ENCODE results near the gene SUGCT.
A peak's percentile ranks its signal among the peaks of the same experiment; 100 is the strongest.

Gene SUGCT

DNA sequence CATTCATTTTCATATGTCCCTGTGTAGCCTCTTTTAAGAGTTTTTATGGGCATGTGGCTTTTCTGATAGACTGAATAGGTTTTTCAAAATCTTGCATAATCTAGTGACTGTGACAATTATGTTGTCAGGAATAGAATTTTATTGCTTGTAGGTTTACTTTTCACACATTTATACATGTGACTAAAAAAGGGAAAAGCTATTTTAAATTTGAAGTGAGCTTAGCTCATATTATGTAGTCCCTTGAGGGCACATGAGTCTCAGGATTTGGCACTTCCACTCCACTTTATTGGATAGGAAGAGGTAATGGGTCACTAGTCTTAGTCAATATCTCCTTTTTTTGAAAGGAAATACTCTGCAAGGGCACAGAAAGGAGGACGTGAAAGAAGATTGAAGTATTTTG, 247.3 kb downstream of the SUGCT start:
- Histone ChIP-seq H3K9me3 (ENCODE audit: control insufficient read depth, insufficient read depth, low read depth, low read length) (no peaks in the 10 kb centered on the region), H3K4me1 (ENCODE audit: control insufficient read depth, insufficient read depth, low read length) (no peaks in the 10 kb centered on the region), H3K27ac (ENCODE audit: extremely low read depth, low read depth, low read length) (no peak overlapping the region), H3K36me3 (ENCODE audit: control insufficient read depth in 2 of 2, insufficient read depth in 1 of 2, low read length in 2 of 2) (no peaks in the 10 kb centered on the region), H3K4me3 (ENCODE audit: low read depth, low read length) (no peak overlapping the region)
- ChIA-PET POLR2A (no interaction called here), CTCF (no interaction called here)
- no peak for TF ChIP-seq ZNF335 (tag by site-specific recombination; conservative IDR thresholded peaks at IDR 0.05)
- peak; percentile 63 for TF ChIP-seq ZNF843 (tag by site-specific recombination; IDR thresholded peaks at IDR 0.05)
- TF ChIP-seq ZXDB (tag by site-specific recombination; IDR thresholded peaks at IDR 0.05): no peak
- TF ChIP-seq ZNF629 (tag by site-specific recombination; IDR thresholded peaks at IDR 0.05): no peak
- TF ChIP-seq, protein P1, sequence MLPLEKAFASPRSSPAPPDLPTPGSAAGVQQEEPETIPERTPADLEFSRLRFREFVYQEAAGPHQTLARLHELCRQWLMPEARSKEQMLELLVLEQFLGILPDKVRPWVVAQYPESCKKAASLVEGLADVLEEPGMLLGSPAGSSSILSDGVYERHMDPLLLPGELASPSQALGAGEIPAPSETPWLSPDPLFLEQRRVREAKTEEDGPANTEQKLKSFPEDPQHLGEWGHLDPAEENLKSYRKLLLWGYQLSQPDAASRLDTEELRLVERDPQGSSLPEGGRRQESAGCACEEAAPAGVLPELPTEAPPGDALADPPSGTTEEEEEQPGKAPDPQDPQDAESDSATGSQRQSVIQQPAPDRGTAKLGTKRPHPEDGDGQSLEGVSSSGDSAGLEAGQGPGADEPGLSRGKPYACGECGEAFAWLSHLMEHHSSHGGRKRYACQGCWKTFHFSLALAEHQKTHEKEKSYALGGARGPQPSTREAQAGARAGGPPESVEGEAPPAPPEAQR (tag by site-specific recombination; IDR thresholded peaks at IDR 0.05): no peak
- no peak for TF ChIP-seq ZNF776 (tag by site-specific recombination; IDR thresholded peaks at IDR 0.05; ENCODE audit: borderline replicate concordance)
- TF ChIP-seq, protein P2, sequence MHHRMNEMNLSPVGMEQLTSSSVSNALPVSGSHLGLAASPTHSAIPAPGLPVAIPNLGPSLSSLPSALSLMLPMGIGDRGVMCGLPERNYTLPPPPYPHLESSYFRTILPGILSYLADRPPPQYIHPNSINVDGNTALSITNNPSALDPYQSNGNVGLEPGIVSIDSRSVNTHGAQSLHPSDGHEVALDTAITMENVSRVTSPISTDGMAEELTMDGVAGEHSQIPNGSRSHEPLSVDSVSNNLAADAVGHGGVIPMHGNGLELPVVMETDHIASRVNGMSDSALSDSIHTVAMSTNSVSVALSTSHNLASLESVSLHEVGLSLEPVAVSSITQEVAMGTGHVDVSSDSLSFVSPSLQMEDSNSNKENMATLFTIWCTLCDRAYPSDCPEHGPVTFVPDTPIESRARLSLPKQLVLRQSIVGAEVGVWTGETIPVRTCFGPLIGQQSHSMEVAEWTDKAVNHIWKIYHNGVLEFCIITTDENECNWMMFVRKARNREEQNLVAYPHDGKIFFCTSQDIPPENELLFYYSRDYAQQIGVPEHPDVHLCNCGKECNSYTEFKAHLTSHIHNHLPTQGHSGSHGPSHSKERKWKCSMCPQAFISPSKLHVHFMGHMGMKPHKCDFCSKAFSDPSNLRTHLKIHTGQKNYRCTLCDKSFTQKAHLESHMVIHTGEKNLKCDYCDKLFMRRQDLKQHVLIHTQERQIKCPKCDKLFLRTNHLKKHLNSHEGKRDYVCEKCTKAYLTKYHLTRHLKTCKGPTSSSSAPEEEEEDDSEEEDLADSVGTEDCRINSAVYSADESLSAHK (tag by site-specific recombination; IDR thresholded peaks at IDR 0.05): 0 out of 2 replicates have a peak, but pooled peaks have one; percentile 47
- TF ChIP-seq ZNF248 (tag by site-specific recombination; IDR thresholded peaks at IDR 0.05): no peak
- no peak for TF ChIP-seq ZNF623 (tag by site-specific recombination; IDR thresholded peaks at IDR 0.05)
- TF ChIP-seq BCL11B (tag by site-specific recombination; IDR thresholded peaks at IDR 0.05; ENCODE audit: low read depth): 0 out of 2 replicates have a peak, but pooled peaks have one; percentile 21
- TF ChIP-seq ZNF792 (tag by site-specific recombination; IDR thresholded peaks at IDR 0.05): no peak
- no peak for TF ChIP-seq ZNF354C (tag by site-specific recombination; IDR thresholded peaks at IDR 0.05; ENCODE audit: borderline replicate concordance, low read depth)
- TF ChIP-seq ZEB2 (tag by site-specific recombination; IDR thresholded peaks at IDR 0.05): 0 out of 2 replicates have a peak, but pooled peaks have one; percentile 21
- TF ChIP-seq, protein P3, sequence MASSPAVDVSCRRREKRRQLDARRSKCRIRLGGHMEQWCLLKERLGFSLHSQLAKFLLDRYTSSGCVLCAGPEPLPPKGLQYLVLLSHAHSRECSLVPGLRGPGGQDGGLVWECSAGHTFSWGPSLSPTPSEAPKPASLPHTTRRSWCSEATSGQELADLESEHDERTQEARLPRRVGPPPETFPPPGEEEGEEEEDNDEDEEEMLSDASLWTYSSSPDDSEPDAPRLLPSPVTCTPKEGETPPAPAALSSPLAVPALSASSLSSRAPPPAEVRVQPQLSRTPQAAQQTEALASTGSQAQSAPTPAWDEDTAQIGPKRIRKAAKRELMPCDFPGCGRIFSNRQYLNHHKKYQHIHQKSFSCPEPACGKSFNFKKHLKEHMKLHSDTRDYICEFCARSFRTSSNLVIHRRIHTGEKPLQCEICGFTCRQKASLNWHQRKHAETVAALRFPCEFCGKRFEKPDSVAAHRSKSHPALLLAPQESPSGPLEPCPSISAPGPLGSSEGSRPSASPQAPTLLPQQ (tag by site-specific recombination; IDR thresholded peaks at IDR 0.05): 0 out of 2 replicates have a peak, but pooled peaks have one; percentile 23
- no peak for TF ChIP-seq ZFP41 (tag by site-specific recombination; IDR thresholded peaks at IDR 0.05; ENCODE audit: borderline replicate concordance)
- TF ChIP-seq TCF7L2 (IDR thresholded peaks at IDR 0.05; ENCODE audit: borderline replicate concordance, low read depth, low read length): no peak
- TF ChIP-seq SALL2 (tag by site-specific recombination; IDR thresholded peaks at IDR 0.05; ENCODE audit: borderline replicate concordance): no peak
- TF ChIP-seq ZBTB20 (tag by site-specific recombination; IDR thresholded peaks at IDR 0.05): peak; percentile 19; the same call in 1 of the 2 replicates
- TF ChIP-seq ZNF654 (tag by site-specific recombination; IDR thresholded peaks at IDR 0.05; ENCODE audit: low read depth): peak; percentile 9; the same call in 1 of the 2 replicates
- TF ChIP-seq, protein P4, sequence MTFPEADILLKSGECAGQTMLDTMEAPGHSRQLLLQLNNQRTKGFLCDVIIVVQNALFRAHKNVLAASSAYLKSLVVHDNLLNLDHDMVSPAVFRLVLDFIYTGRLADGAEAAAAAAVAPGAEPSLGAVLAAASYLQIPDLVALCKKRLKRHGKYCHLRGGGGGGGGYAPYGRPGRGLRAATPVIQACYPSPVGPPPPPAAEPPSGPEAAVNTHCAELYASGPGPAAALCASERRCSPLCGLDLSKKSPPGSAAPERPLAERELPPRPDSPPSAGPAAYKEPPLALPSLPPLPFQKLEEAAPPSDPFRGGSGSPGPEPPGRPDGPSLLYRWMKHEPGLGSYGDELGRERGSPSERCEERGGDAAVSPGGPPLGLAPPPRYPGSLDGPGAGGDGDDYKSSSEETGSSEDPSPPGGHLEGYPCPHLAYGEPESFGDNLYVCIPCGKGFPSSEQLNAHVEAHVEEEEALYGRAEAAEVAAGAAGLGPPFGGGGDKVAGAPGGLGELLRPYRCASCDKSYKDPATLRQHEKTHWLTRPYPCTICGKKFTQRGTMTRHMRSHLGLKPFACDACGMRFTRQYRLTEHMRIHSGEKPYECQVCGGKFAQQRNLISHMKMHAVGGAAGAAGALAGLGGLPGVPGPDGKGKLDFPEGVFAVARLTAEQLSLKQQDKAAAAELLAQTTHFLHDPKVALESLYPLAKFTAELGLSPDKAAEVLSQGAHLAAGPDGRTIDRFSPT (tag by site-specific recombination; IDR thresholded peaks at IDR 0.05): peak; percentile 65
- TF ChIP-seq, protein P5, sequence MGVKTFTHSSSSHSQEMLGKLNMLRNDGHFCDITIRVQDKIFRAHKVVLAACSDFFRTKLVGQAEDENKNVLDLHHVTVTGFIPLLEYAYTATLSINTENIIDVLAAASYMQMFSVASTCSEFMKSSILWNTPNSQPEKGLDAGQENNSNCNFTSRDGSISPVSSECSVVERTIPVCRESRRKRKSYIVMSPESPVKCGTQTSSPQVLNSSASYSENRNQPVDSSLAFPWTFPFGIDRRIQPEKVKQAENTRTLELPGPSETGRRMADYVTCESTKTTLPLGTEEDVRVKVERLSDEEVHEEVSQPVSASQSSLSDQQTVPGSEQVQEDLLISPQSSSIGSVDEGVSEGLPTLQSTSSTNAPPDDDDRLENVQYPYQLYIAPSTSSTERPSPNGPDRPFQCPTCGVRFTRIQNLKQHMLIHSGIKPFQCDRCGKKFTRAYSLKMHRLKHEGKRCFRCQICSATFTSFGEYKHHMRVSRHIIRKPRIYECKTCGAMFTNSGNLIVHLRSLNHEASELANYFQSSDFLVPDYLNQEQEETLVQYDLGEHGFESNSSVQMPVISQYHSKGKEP (tag by site-specific recombination; IDR thresholded peaks at IDR 0.05): no peak
- no peak for TF ChIP-seq ZBTB1 (tag by site-specific recombination; IDR thresholded peaks at IDR 0.05)
- no peak for TF ChIP-seq ZNF157 (tag by site-specific recombination; IDR thresholded peaks at IDR 0.05)
- no peak for TF ChIP-seq KLF7 (tag by site-specific recombination; IDR thresholded peaks at IDR 0.05; ENCODE audit: borderline replicate concordance)
- no peak for TF ChIP-seq HOXD13 (CRISPR knock-in tag; IDR thresholded peaks at IDR 0.05; ENCODE audit: borderline replicate concordance)
- TF ChIP-seq FEZF1 (tag by site-specific recombination; IDR thresholded peaks at IDR 0.05): peak; percentile 86
- no peak for TF ChIP-seq ZNF514 (tag by site-specific recombination; IDR thresholded peaks at IDR 0.05)
- TF ChIP-seq ZNF155 (tag by site-specific recombination; IDR thresholded peaks at IDR 0.05): no peak
- no peak for TF ChIP-seq ZNF239 (tag by site-specific recombination; IDR thresholded peaks at IDR 0.05)
- TF ChIP-seq YY2 (tag by site-specific recombination; IDR thresholded peaks at IDR 0.05): no peak
- TF ChIP-seq OSR2 (tag by site-specific recombination; IDR thresholded peaks at IDR 0.05): no peak
- TF ChIP-seq ZNF391 (tag by site-specific recombination; IDR thresholded peaks at IDR 0.05; ENCODE audit: borderline replicate concordance, low read depth): no peak

All from HEK293 (cell line).